HG03469 (cell line): ENCODE data around the gene FMO5.
"Not testable (repeated sequence)": the region's sequence is repeated elsewhere in the genome, so short reads cannot be mapped to it uniquely, and the experiment has no call there.

Experiments used
- ATAC-seq: cut with Tn5 transposase; IDR thresholded peaks from one replicate; pipeline ENCODE4 v1.9.1; 2021; ENCODE audit warnings: mild to moderate bottlenecking, moderate library complexity, moderate number of reproducible peaks; ENCODE audit not compliant: unreplicated experiment

Gene FMO5

DNA sequence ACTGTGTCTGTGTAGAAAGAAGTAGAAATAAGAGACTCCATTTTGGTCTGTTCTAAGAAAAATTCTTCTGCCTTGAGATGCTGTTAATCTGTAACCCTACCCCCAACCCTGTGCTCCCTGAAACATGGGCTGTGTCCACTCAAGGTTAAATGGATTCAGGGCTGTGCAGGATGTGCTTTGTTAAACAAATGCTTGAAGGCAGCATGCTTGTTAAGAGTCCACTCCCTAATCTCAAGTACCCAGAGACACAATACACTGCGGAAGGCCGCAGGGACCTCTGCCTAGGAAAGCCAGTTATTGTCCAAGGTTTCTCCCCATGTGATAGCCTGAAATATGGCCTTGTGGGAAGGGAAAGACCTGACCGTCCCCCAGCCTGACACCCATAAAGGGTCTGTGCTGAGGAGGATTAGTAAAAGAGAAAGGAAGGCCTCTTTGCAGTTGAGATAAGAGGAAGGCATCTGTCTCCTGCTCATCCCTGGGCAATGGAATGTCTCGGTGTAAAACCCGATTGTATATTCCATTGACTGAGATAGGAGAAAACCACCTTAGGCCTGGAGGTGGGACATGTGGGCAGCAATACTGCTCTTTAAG is 15.1 kb upstream of the FMO5 start:
- not testable (repeated sequence) for ATAC-seq

DNA sequence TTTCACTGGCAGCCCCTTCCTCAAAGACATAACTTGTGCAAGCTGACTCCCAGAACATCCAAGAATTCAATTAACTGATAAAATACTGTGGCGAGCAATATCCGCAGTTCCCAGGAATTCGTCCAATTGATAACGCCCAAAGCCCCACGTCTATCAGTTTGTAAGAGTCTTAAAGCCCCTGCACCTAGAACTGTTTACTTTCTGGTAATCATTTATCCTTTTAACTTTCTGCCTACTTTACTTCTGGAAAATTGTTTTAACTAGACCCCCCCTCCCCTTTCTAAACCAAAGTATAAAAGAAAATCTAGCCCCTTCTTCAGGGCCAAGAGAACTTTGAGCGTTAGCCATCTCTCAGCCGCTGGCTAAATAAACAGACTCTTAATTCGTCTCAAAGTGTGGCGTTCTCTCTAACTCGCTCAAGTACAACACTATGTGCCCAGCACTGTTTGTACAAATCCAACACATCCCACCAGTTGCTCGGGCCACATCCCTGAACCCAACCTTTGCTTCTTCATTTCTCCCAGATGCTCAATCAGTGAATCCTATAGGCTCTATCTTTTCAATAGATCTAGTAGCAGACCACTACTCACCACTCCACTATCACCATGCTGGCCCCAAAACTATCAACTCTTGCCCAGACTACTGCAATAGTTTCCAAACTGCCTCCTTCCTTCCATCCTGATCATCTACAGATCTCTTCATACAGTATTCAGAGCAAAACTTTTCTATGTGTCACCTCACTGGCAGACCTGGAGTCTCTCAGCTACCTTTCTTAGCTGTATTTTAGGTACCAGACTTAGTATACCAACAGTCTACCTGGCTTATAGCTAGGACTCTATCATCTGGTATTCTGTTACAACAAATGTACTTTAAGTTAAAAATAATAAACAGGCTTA is 14.0 kb upstream of the FMO5 start:
- no peak for ATAC-seq

DNA sequence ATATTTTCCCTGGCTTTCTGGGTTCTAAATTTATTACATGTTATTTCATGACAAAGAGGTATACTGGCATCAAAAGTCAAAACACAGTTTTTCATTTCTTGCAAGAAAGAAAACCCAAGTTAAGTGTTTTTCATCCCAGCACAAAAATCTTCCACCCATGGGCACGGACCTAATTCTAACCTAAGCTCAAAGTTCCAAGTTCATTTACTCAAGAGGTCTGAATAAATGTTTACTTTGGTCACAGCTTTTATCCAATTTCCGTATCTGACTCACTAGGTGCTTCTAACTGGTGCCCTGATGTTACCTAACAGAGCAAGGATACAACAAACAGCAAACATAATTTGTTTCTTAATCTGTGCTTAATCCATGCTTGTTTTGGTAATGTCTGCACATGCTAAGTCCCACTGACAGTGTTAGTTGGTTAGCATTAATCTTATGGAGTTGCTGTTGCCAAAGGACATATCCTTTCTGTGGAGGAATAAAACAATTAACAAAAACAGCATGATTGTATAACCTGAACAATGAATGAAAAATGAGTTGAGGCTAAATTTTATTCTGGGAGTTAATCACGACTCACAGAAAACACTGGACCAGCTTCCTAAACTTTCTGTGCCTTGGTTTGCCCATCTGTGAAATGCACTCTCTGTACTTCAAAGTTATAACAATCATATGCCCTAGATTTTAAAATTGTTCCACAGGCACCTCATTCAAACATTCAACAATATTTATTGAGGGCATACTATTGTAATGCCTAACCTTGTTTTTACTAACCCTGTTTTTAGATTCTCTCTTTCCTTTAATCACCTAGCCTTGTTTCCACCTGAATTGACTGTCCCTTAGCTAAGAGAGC is 13.1 kb upstream of the FMO5 start:
- no peak for ATAC-seq

DNA sequence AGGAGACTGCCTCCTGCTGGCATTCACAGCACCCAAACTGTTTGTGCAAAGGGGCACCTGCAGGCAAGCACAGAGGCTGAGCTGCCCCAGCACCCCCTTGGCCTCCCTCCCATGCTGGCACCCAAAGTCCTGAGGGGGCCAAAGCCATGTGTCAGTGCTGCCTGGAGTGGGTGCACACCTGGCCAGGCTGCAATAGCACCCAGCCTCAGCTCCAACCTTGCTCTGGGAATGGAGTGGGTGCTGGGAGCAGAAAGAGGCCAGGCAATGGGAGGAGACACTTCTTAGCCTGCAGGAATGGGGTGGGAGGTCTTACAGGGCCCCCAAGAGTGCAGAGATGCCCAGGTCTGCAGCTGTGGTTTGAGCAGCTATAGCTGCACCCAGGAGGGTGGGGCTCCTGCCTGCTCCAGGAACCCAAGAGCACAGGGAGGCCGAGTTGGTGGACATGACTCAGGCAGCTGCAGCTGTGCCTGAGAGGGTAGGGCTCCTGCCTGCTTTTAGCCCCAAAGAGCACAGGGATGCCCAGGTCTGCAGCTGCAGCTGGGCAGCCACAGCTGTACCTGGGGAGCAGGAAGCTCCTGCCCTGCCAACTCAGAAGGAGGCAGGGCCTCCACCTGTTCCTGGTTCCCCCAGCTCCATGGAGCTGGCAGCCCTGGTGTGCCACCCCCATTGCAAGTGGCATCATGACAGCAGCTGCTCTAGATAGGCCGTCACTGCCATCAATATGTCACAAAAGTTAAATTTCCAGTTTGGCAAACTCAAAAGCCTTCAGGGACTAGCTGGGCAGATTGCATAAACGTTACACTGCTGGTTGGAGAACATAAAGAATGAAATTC is 12.0 kb upstream of the FMO5 start:
- ATAC-seq = no peak

DNA sequence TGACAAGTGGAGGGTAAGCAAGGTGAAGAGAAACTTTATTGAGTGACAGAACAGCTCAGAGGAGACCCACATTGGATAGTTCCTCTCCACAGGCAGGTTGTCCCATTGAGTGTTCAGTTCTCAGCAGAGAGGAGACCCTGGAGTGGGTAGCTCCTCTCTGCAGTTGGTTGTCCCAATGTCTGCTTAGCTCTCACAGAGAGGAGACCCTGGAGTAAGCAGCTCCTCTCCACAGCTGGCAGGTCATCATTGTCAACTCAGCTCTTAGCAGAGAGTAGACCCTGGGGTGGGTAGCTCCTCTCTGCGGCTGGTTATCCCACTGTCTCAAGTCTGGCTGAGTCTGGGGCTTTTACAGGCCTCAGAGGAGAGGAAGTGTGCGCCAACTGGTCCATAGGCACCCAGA is 11.3 kb upstream of the FMO5 start:
- ATAC-seq = no peak

DNA sequence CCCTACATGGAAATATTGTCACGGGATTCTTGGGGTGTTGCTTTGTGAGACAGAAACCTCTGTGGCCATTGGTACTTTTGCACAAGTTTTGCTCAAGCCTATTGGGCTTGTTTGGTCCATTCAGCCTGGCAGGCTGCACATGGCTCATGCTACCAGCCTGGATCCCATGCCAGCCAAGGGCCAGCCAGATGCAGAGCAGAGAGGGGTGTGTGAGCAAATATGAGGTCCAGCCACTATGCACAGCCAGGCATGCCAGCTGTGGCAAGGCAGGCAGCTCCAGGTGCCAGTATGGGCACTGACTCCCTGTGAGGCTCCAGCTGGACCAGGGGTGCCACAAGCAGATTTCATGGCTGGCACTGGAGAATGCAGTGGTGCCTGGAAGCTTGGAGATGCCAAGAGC is 10.7 kb upstream of the FMO5 start:
- ATAC-seq = no peak

DNA sequence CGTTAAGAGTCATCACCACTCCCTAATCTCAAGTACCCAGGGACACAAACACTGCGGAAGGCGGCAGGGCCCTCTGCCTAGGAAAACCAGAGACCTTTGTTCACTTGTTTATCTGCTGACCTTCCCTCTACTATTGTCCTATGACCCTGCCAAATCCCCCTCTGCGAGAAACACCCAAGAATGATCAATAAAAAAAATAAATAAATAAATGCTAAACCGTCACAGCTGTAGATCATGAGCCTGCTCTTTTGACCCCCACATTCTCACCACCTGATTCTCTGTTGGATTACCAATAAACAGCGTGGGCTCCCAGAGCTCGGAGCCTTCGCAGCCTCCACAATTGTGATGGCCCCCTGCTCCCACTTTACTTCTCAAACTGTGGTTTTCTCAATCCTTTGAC is 8.8 kb upstream of the FMO5 start:
- not testable (repeated sequence) for ATAC-seq

DNA sequence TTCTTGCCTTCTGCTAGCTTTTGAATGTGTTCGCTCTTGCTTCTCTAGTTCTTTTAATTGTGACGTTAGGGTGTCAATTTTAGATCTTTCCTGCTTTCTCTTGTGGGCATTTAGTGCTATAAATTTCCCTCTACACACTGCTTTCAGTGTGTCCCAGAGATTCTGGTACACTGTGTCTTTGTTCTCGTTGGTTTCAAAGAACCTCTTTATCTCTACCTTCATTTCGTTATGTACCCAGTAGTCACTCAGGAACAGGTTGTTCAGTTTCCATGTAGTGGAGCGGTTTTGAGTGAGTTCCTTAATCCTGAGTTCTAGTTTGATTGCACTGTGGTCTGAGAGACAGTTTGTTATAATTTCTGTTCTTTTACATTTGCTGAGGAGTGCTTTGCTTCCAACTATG is 5.9 kb upstream of the FMO5 start:
- ATAC-seq = not testable (repeated sequence)

DNA sequence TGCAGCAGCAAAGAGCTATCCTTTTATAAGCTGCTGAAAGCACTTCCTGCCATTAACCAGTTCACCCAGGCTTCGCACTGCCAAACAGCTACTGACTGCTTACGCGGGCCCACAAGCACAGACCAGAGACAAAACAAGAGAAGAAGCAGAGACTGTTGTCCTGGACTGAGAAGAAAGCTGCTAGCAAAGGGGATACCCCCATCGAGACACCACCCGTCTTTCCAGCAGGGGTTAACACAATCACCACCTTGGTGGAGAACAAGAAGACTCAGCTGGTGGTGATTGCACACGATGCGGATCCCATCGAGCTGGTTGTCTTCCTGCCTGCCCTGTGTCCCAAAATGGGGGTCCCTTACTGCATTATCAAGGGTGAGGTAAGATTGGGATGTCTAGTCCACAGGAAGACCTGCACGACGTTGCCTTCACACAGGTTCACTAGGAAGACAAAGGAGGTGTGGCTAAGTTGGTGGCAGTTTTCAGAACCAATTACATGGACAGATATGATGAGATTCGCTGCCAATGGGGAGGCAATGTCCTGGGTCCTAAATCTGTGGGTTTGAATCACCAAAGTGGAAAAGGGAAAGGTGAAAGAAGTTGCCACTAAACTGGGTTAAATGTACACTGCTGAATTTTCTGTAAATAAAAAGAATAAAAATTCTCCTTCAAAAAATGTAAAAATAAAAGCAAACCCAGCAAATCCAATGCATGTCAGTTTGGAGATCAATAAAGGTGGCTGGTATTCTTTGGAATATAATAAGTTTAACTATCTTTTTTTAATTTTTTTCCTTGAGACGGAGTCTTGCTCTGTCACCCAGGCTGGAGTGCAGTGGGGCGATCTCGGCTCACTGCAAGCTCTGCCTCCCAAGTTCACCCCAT is 1.2 kb downstream of the FMO5 start:
- no peak for ATAC-seq

DNA sequence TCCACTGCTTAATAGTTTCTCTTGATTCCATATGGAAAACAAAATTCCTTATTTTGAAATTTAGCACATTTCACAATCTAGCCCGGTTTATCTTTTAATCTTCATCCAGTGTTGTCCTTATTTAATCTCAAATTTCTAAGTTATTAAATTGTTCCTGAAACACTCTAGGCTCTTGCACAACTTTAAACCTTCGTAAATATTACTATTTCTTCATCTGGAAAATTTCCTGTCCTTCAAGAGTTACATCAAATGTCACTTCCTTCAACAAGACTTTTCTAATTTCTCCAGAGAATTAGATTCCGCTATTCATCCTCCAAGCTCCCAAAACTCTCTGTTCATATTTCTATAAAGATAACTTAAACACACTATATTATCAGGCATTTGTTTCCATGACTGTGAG is 6.5 kb downstream of the FMO5 start:
- no peak for ATAC-seq

DNA sequence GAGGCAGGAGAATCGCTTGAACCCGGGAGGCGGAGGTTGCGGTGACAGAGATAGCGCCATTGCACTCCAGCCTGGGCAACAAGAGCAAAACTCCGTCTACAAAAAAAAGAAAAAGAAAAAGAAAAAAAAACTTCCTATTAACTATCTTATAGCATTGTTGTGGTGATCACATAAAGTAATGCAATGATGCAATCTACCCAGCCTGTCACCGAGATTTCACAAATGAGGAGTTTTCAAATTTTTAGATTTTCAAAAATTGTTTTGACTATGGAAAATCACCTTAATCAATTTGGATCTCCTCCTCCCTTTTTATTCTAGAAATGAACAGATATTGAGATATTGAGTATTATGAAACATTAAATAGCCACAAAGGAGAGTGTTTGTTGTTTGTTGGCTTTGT is 8.0 kb downstream of the FMO5 start:
- ATAC-seq = no peak

DNA sequence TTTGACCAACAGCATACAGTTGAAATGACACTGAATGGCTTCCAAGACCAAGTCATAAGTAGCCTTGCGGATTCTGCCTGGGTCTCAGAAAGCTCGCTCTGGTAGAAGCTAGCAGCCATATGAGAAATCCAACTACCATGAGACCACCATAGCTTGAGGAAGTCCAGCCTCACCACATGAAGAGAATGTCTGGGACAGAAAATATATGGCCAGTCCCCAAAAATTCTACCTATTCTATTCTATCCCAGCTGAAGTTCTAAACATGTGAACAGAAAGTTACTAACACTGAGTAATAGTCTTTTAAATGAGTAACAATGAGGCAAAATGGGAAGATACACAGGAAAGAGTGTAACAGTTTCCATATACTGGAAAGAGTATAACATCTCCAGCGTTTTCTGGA is 9.0 kb downstream of the FMO5 start:
- ATAC-seq = no peak

DNA sequence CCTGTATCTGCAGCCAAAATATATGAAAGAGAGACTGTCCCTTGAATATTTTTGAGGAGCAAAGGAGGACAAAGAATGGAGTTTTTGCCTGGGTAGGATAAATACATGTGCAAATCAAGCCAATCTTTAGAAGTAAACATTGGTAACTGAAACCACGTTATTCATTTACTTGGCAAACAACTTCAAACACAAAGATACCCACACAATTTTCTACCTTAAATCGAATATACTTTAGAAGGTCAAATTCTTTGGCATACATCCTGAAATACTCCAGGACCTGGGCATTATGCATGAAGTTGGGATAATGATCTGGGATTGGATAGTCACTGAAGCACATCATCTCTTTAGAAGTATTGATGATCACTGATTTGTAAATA is 9.6 kb downstream of the FMO5 start:
- ATAC-seq = no peak

DNA sequence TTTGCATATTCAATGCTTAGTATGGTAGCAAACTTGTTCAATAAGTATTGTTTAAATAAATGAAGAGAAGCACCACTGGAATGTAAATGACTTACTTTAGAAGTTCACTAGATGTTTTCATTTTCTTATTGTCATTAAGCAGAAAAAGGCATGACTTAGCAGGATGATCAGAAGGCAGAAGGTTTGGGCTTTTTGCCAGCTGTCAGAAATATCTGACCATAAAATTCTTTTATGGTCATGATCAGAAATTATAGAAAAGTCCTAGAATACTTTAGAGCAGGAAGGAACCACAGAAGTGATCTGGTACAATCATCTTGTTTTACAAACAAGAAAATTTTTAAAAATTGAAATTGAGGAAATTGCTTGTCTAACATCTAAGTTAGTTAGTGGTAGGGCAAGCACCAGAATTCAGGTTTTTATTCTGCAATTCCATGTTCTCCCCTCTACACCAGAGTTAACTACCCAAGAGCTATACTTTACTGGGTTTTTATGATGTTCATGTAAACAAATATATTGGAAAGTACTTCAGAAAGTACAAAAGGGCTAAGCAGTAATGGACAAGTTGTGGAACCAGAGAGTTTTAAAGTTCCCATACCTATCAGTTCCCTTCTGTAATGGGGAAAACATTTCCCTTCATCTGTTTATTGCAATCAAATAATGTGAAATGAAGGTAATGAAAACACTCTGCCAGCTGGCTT is 10.1 kb downstream of the FMO5 start:
- ATAC-seq = no peak

DNA sequence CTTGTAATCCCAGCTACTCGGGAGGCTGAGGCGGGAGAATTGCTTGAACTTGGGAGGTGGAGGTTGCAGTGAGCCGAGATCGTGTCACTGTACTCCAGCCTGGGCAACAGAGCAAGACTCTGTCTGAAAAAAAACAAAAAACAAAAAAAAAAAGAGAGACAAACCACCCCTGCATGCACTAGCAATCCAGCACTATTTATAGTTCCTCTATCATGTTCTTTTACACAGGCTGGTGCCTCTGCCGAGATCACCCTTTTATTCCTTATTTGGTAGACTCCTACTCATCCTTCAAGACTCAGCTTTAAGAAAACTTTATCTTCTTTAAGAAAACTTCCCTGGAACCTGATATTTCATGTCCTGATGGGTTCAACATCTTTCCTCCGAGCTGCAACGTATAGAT is 10.8 kb downstream of the FMO5 start:
- ATAC-seq = no peak

DNA sequence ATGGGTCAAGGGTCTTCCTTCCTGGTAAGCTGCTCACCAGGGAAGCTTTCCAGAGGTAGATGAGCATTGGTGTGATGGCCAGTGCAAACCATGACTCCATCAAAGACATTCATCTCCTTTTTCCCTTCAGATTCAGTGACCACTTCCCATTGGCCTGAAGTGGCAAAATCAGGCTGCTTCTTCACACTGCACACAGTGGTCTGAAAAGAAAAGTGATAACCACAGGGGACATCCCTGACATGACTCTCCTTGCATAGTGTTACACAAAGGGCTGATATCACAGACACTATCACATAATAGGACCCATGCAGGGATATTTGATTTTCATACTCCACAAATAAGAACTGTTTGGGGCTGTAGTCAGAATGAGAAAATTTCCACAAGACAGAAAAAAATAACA is 11.9 kb downstream of the FMO5 start:
- ATAC-seq = no peak

DNA sequence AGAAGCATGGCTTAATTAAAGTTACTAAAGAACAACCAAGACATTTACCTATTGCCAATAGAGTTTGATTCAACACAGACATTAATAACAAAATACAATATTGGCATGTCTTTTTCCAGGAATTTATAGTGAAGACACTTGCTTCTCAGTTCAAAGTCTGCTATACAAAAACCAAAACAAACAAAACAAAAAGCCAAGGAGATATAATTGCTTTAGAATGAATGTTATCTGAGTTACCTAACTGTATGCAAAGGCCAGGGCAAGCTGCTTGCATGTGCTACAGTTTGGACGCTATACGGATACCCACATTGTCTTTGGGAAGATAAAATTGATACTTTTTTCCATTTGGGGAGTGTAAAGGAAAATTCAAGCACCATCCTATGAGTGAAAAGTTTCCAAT is 13.6 kb downstream of the FMO5 start:
- ATAC-seq = no peak

DNA sequence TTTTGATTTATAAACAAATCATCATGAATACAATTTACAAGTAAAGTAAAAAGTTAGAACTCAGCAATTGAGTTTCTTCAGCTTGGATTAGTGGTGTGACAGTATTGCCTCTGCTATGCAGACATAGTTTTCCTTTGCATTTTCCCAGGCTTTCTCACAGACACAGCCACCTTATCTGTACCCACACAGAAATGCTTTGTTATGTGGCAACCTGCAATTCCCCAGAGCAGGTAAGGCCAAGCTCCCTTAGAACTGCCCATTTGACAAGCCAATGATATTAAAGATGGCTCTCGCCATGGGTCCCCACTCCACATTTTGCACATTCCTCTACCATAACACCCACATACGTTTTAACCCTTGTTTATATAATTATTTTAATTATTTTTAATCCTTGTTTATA is 14.2 kb downstream of the FMO5 start:
- ATAC-seq = no peak
